H1 (cell line): ENCODE data around the gene CTSK. TPM values are rescaled to one million over a fixed set of nuclear protein-coding genes. Genes with fewer than 3 reads are reported as not detected.

Experiments used
- CTCF ChIA-PET: fragments of 300-600 bp; sonication (Branson Sonifier 250); formaldehyde crosslinking; loops from one replicate; lab custom pipeline; 2021; ENCODE audit not compliant: partially characterized antibody; lab: Charles Lee
- POLR2A ChIA-PET: fragments of 300-600 bp; sonication (Branson Sonifier 250); formaldehyde crosslinking; loops from one replicate; lab custom pipeline; 2021; ENCODE audit warnings: inconsistent platforms; ENCODE audit not compliant: partially characterized antibody; lab: Charles Lee
- DNase-seq, 2 experiments: peaks; one replicate each; pipeline versions ENCODE4 v3.0.0 to v3.0.0-alpha.2; 2010 to 2022; ENCODE audit warnings: low spot score in 2 of 2, low read depth in 1 of 2, mixed read lengths in 1 of 2
- FAIRE-seq: peaks from 2 replicates; lab custom pipeline; 2011; peaks lifted over from hg19 to GRCh38; lab: Jason Lieb, UNC
- H2AFZ ChIP-seq: 2 replicates; pipeline ENCODE4 v1.8.1; 2012; ENCODE audit warnings: low read length, inconsistent platforms
- H2AK5ac ChIP-seq: 2 replicates; pipeline ENCODE4 v1.6.1; 2013; ENCODE audit warnings: low read depth, low read length
- H2BK120ac ChIP-seq: replicated peaks from 2 replicates; pipeline ENCODE3; 2013; ENCODE audit warnings: low read depth, low read length, inconsistent platforms
- H2BK12ac ChIP-seq: 2 replicates; pipeline ENCODE4 v1.6.1; 2013; ENCODE audit warnings: low read depth, low read length
- H2BK15ac ChIP-seq: 2 replicates; pipeline ENCODE4 v1.6.1; 2013; ENCODE audit warnings: low read length
- H2BK20ac ChIP-seq: 2 replicates; pipeline ENCODE4 v1.6.1; 2013; ENCODE audit warnings: low read length
- H2BK5ac ChIP-seq: 2 replicates; pipeline ENCODE4 v1.6.1; 2013; ENCODE audit warnings: low read depth, low read length
- H3K14ac ChIP-seq: 2 replicates; pipeline ENCODE4 v1.6.1; 2013; ENCODE audit warnings: inconsistent platforms; ENCODE audit not compliant: insufficient read length
- H3K18ac ChIP-seq: 2 replicates; pipeline ENCODE4 v1.6.1; 2013; ENCODE audit warnings: low read length; ENCODE audit errors: extremely low read depth
- H3K23ac ChIP-seq: 2 replicates; pipeline ENCODE4 v1.6.1; 2013; ENCODE audit warnings: inconsistent platforms; ENCODE audit not compliant: insufficient read length
- H3K23me2 ChIP-seq: 2 replicates; pipeline ENCODE4 v1.6.1; 2013; ENCODE audit warnings: low read depth, low read length
- H3K27ac ChIP-seq: 2 replicates; pipeline ENCODE4 v1.6.1; 2011; ENCODE audit warnings: low read depth, low read length, inconsistent platforms
- H3K27me3 ChIP-seq, 4 experiments: replicated peaks in 1 of 4; 1 replicate in 1 of 4; 2 replicates in 3 of 4; pipeline versions ENCODE4 v1.6.1 to v1.8.1; 2011 to 2013; ENCODE audit warnings: low read length in 3 of 4, mild to moderate bottlenecking in 3 of 4, inconsistent platforms in 2 of 4, mixed read lengths in 2 of 4, moderate library complexity in 1 of 4; ENCODE audit not compliant: control insufficient read depth in 3 of 4, insufficient read depth in 3 of 4; ENCODE audit errors: extremely low read depth in 1 of 4
- H3K36me3 ChIP-seq, 4 experiments: 2 replicates each; pipeline versions ENCODE4 v1.6.1 to v1.8.1; 2011 to 2013; ENCODE audit warnings: mild to moderate bottlenecking in 4 of 4, low read length in 3 of 4, moderate library complexity in 2 of 4, control low read depth in 1 of 4, inconsistent platforms in 1 of 4; ENCODE audit not compliant: insufficient read depth in 4 of 4, control insufficient read depth in 2 of 4
- H3K4ac ChIP-seq: replicated peaks from 2 replicates; pipeline ENCODE3; 2013; ENCODE audit warnings: low read length, low read depth, mixed read lengths, inconsistent platforms; ENCODE audit not compliant: insufficient read length
- H3K4me1 ChIP-seq, 4 experiments: replicated peaks in 1 of 4; 1 replicate in 1 of 4; 2 replicates in 3 of 4; pipeline versions ENCODE4 v1.6.1 to v1.8.1; 2011 to 2013; ENCODE audit warnings: low read length in 3 of 4, inconsistent platforms in 2 of 4, mixed read lengths in 1 of 4; ENCODE audit not compliant: insufficient read depth in 4 of 4, control insufficient read depth in 3 of 4
- H3K4me2 ChIP-seq, 2 experiments: 2 replicates each; pipeline versions ENCODE4 v1.6.1 to v1.8.1; 2011 to 2013; ENCODE audit warnings: low read depth in 2 of 2, low read length in 2 of 2, control low read depth in 1 of 2, inconsistent platforms in 1 of 2, mild to moderate bottlenecking in 1 of 2; ENCODE audit not compliant: insufficient read depth in 1 of 2
- H3K4me3 ChIP-seq, 4 experiments: fragments of 200-600, 300-600 bp in 1 of 4; sonication (generic), shearing (Covaris generic), sonication (Bioruptor Twin) in 1 of 4; 2 replicates each; pipeline versions ENCODE4 v1.5.1 to v1.8.1; 2011 to 2016; ENCODE audit warnings: low read length in 4 of 4, low read depth in 3 of 4, control low read depth in 2 of 4, inconsistent platforms in 2 of 4, mild to moderate bottlenecking in 2 of 4, mixed read lengths in 1 of 4, moderate library complexity in 1 of 4; ENCODE audit not compliant: insufficient read depth in 2 of 4; ENCODE audit errors: extremely low read depth in 1 of 4
- H3K56ac ChIP-seq: replicated peaks from 2 replicates; pipeline ENCODE3; 2013; ENCODE audit warnings: low read depth, mild to moderate bottlenecking, mixed read lengths, low read length, inconsistent platforms; ENCODE audit not compliant: insufficient read length
- H3K79me1 ChIP-seq: 2 replicates; pipeline ENCODE4 v1.6.1; 2013; ENCODE audit warnings: low read depth, low read length, control low read depth
- H3K79me2 ChIP-seq, 2 experiments: 2 replicates each; pipeline versions ENCODE4 v1.6.1 to v1.8.1; 2012 to 2013; ENCODE audit warnings: low read length in 2 of 2, mild to moderate bottlenecking in 2 of 2, inconsistent platforms in 1 of 2; ENCODE audit not compliant: insufficient read depth in 2 of 2, control insufficient read depth in 1 of 2
- H3K9ac ChIP-seq, 4 experiments: replicated peaks in 1 of 4; 1 replicate in 1 of 4; 2 replicates in 3 of 4; pipeline versions ENCODE4 v1.6.1 to v1.8.1; 2011 to 2013; ENCODE audit warnings: low read depth in 3 of 4, low read length in 3 of 4, control low read depth in 2 of 4, mild to moderate bottlenecking in 2 of 4, moderate library complexity in 2 of 4, inconsistent platforms in 1 of 4; ENCODE audit errors: extremely low read depth in 1 of 4
- H3K9me3 ChIP-seq, 2 experiments: 2 replicates each; pipeline versions ENCODE4 v1.6.1 to v1.8.1; 2012 to 2013; ENCODE audit warnings: mild to moderate bottlenecking in 2 of 2, moderate library complexity in 2 of 2, control low read depth in 1 of 2, inconsistent platforms in 1 of 2, low read depth in 1 of 2, low read length in 1 of 2, mixed read lengths in 1 of 2; ENCODE audit not compliant: insufficient read depth in 2 of 2
- H4K20me1 ChIP-seq, 2 experiments: replicated peaks in 1 of 2; 2 replicates each; pipeline versions ENCODE3 to v1.8.1; 2011 to 2013; ENCODE audit warnings: inconsistent platforms in 2 of 2, low read length in 2 of 2, mild to moderate bottlenecking in 1 of 2; ENCODE audit not compliant: insufficient read depth in 2 of 2, control insufficient read depth in 1 of 2
- H4K5ac ChIP-seq: 2 replicates; pipeline ENCODE4 v1.6.1; 2013; ENCODE audit warnings: low read length, low read depth, mixed read lengths, inconsistent platforms; ENCODE audit not compliant: insufficient read length
- H4K8ac ChIP-seq: 2 replicates; pipeline ENCODE4 v1.8.0; 2013; ENCODE audit warnings: mild to moderate bottlenecking, moderate library complexity, low read length, inconsistent platforms; ENCODE audit not compliant: insufficient read depth; ENCODE audit errors: extremely low read depth
- H4K91ac ChIP-seq: replicated peaks from 2 replicates; pipeline ENCODE3; 2013; ENCODE audit warnings: low read length, mixed read lengths, inconsistent platforms; ENCODE audit not compliant: insufficient read length
- CEBPB ChIP-seq: IDR thresholded peaks from 2 replicates; pipeline ENCODE4 v1.6.1; 2012; ENCODE audit warnings: low read depth, low read length
- CHD1 ChIP-seq: IDR thresholded peaks from 2 replicates; pipeline ENCODE4 v1.6.1; 2012; ENCODE audit warnings: low read depth, low read length, improper control_type of control experiment
- GABPA ChIP-seq: IDR thresholded peaks from 2 replicates; pipeline ENCODE4 v1.6.1; 2011; ENCODE audit warnings: mild to moderate bottlenecking, low read length, moderate library complexity, borderline replicate concordance; ENCODE audit not compliant: insufficient read depth
- HDAC2 ChIP-seq, 2 experiments: fragments of 300-600 bp in 1 of 2; sonication (generic) in 1 of 2; IDR thresholded peaks; 2 replicates each; pipeline ENCODE4 v1.6.1; 2011 to 2012; ENCODE audit warnings: low read depth in 2 of 2, low read length in 2 of 2, mild to moderate bottlenecking in 2 of 2, moderate library complexity in 2 of 2, borderline replicate concordance in 1 of 2, inconsistent platforms in 1 of 2
- KDM5A ChIP-seq: fragments of 200-600 bp; IDR thresholded peaks from 2 replicates; pipeline ENCODE4 v1.7.1; 2012; ENCODE audit warnings: mild to moderate bottlenecking, low read length, inconsistent platforms, mixed read lengths
- NANOG ChIP-seq: IDR thresholded peaks from 2 replicates; pipeline ENCODE4 v1.6.1; 2011; ENCODE audit warnings: low read length, low read depth, mild to moderate bottlenecking, inconsistent platforms; ENCODE audit not compliant: insufficient read depth, poor library complexity, severe bottlenecking
- PHF8 ChIP-seq: fragments of 200-600 bp; sonication (generic); conservative IDR thresholded peaks from 2 replicates; pipeline ENCODE4 v1.7.1; 2012; ENCODE audit warnings: low read depth, mild to moderate bottlenecking, inconsistent platforms, low read length, moderate library complexity
- POU5F1 ChIP-seq: IDR thresholded peaks from 2 replicates; pipeline ENCODE4 v1.6.1; 2011; ENCODE audit warnings: low read depth, mild to moderate bottlenecking, low read length, moderate library complexity
- RXRA ChIP-seq: IDR thresholded peaks from 2 replicates; pipeline ENCODE4 v1.6.1; 2011; ENCODE audit warnings: low read depth, mild to moderate bottlenecking, low read length, moderate library complexity; ENCODE audit not compliant: insufficient read depth
- SIX5 ChIP-seq: IDR thresholded peaks from 2 replicates; pipeline ENCODE4 v1.6.1; 2011; ENCODE audit warnings: mild to moderate bottlenecking, low read depth, low read length
- USF2 ChIP-seq: IDR thresholded peaks from 2 replicates; pipeline ENCODE4 v1.6.1; 2011; ENCODE audit warnings: low read length, improper control_type of control experiment
- WGBS, 2 experiments: shearing (Covaris generic) in 1 of 2; methylation state at CpG; one replicate each; pipeline versions ENCODE4 v1.1.6 to v1.1.7; 2013 to 2015; ENCODE audit warnings: low lambda C conversion rate in 2 of 2, mixed read lengths in 2 of 2, inconsistent platforms in 1 of 2, low coverage in 1 of 2, missing lambda C conversion rate in 1 of 2; ENCODE audit not compliant: insufficient replicate concordance in 2 of 2, insufficient coverage in 1 of 2, insufficient read length in 1 of 2; ENCODE audit errors: extremely low coverage in 1 of 2, missing lambda C conversion rate in 1 of 2; 5-methylcytosine and 5-hydroxymethylcytosine counted together
- polyA plus RNA-seq, 7 experiments: library from polyadenylated mRNA; depleted of rRNA in 3 of 7; stranded (reverse) in 5 of 7; unstranded in 2 of 7; fragments of >200 nt in 5 of 7; fragments of 200-250 nt in 2 of 7; gene quantifications; 1 replicate in 5 of 7; 2 replicates in 1 of 7; 4 replicates in 1 of 7; pipeline versions ENCODE4 v1.2.1 to v1.2.3, GENCODE V29; 2011 to 2013; ENCODE audit warnings: missing spikeins in 2 of 7, mixed read lengths in 2 of 7
- total RNA-seq: library from RNA; stranded (reverse); fragmentation: NEBNext Ultra II Directional; extraction: Animal tissue kit (Norgen Biotek cat#: 25700); gene quantifications from 2 replicates; pipeline ENCODE4 v1.2.1, GENCODE V29; 2021
- TF ChIP-seq, protein P1 (sequence below): IDR thresholded peaks from 2 replicates; pipeline ENCODE4 v1.6.1; 2011; ENCODE audit warnings: low read depth, mild to moderate bottlenecking, low read length; ENCODE audit not compliant: insufficient read depth

CTSK gene
- total and polyA plus RNA-seq, 2 of the 8 experiments (the other 6 are each of a cell fraction or from before 2014, with no cell fraction given): 2.7 to 4.2 TPM

DNA sequence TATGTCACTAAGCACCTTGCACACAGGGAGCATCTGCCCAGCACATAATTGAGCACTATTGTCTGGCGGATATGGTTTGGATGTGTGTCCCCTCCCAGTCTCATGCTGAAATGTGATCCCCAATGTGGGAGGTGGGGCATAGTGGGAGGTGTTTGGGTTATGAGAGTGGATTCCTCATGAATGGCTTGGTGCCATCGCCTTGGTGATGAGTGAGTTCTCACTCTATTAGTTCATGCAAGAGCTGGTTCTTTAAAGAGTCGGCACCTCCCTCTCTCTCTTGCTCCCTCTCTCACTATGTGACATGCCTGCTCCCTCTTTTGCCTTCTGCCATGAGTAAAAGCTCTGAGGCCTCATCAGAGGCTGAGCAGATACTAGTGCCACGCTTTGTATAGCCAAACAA, 9.5 kb downstream of the CTSK start:
- H3K79me1 ChIP-seq: no peaks in the 10 kb centered on the region
- H4K20me1 ChIP-seq: no peaks in the 10 kb centered on the region
- ChIA-PET POLR2A (interaction anchor here (2.2 kb wide), 2 partner anchors 10 to 180 kb away, joined by 7 to 8 read pairs; partner anchors contain the start of gene CTSK), CTCF (interaction anchor here (0.6 to 1.9 kb wide), 6 partner anchors 9 to 208 kb away, joined by 3 to 6 read pairs (median 3); partner anchors contain the start of gene CTSK)
- H4K8ac ChIP-seq: no peak overlapping the region
- H2AK5ac ChIP-seq: no peak overlapping the region
- H3K23me2 ChIP-seq: no peaks in the 10 kb centered on the region
- H3K27me3 ChIP-seq: no peaks in the 10 kb centered on the region
- H2BK15ac ChIP-seq: no peak overlapping the region
- H3K9me3 ChIP-seq: no peaks in the 10 kb centered on the region
- H2BK20ac ChIP-seq: no peak overlapping the region; the same call in 1 of the 2 replicates
- H3K14ac ChIP-seq: no peak overlapping the region
- H4K91ac ChIP-seq: no peak overlapping the region
- H2BK5ac ChIP-seq: no peak overlapping the region
- H3K4me1 ChIP-seq: peaks cover 3 to 15% (median 4%) of the 10 kb centered on the region in 4 experiments; a peak in 4 of 7 replicates
- H3K18ac ChIP-seq: peak overlapping the region; percentile 27; the same call in 1 of the 2 replicates
- FAIRE-seq (no peak), DNase-seq (no peak)
- no peak overlapping the region for H3K27ac ChIP-seq
- no peaks in the 10 kb centered on the region; a peak in 1 of 8 replicates for H3K36me3 ChIP-seq
- peak overlapping the region in 1 of 2 experiments; percentile 2; a peak in 1 of 4 replicates for H3K4me2 ChIP-seq
- no peak overlapping the region for H2BK120ac ChIP-seq
- H2BK12ac ChIP-seq: no peak overlapping the region
- no peak overlapping the region for H3K9ac ChIP-seq
- H3K23ac ChIP-seq: no peak overlapping the region
- H2AFZ ChIP-seq: no peak overlapping the region
- H3K4me3 ChIP-seq: no peak overlapping the region
- no peak overlapping the region for H4K5ac ChIP-seq
- no peak overlapping the region for H3K4ac ChIP-seq
- 83% methylated on average over 4 of the region's 4 CpGs; no CpG with 5 or more reads in 1 of the 2 experiments for WGBS, 2 experiments
- no peak overlapping the region for H3K56ac ChIP-seq
- no peaks in the 10 kb centered on the region for H3K79me2 ChIP-seq
- TF ChIP-seq CEBPB (no peak), GABPA (no peak), CHD1 (no peak), NANOG (no peak), RXRA (no peak), USF2 (no peak), KDM5A (no peak), HDAC2 (IDR thresholded peaks at IDR 0.05; ENCODE audit: borderline replicate concordance in 1 of 2, low read depth in 2 of 2, low read length in 2 of 2) (no peak), PHF8 (no peak), SIX5 (no peak), POU5F1 (no peak)
- TF ChIP-seq, protein P1, sequence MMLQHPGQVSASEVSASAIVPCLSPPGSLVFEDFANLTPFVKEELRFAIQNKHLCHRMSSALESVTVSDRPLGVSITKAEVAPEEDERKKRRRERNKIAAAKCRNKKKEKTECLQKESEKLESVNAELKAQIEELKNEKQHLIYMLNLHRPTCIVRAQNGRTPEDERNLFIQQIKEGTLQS: no peak
